Measurements from ENCODE around the gene KRT76. TPM values are rescaled to one million over a fixed set of nuclear protein-coding genes. Genes with fewer than 3 reads are reported as not detected.

The KRT76 gene
- total RNA-seq, 4 donors from 2014 or later: not detected

GRCh38 chr12:52806821-52807543 lies 29.8 kb upstream of the KRT76 start:
- H3K4me1 ChIP-seq: no peaks in the 10 kb centered on the region
- no peak for DNase-seq
- H3K9me3 ChIP-seq: no peaks in the 10 kb centered on the region
- H3K4me3 ChIP-seq: no peak overlapping the region
- intact Hi-C loops (cut with DNase I; ENCODE audit: low total_unique reads): no loop called here
- H3K36me3 ChIP-seq: no peaks in the 10 kb centered on the region
- H3K27me3 ChIP-seq: no peaks in the 10 kb centered on the region
- in situ Hi-C loops (cut with MboI; ENCODE audit: low sequenced_read_pairs in 4 of 4): no loop called here
- no peak overlapping the region for H3K27ac ChIP-seq
- TF ChIP-seq CTCF (IDR thresholded peaks at IDR 0.05 in 4 of 5, conservative IDR thresholded peaks at IDR 0.05 in 1 of 5): no peak
- no peak for TF ChIP-seq POLR2A (IDR thresholded peaks at IDR 0.05)
- no peak for ATAC-seq

- in situ Hi-C loops (cut with MboI; ENCODE audit: low sequenced_read_pairs in 4 of 4) (no loop called here), intact Hi-C loops (cut with DNase I; ENCODE audit: low total_unique reads) (no loop called here)
- H3K4me1 ChIP-seq: no peaks in the 10 kb centered on the region
- TF ChIP-seq POLR2A (IDR thresholded peaks at IDR 0.05) (no peak), CTCF (IDR thresholded peaks at IDR 0.05 in 4 of 5, conservative IDR thresholded peaks at IDR 0.05 in 1 of 5) (no peak)
- DNase-seq (no peak), ATAC-seq (no peak)
- no peaks in the 10 kb centered on the region for H3K27me3 ChIP-seq
- no peaks in the 10 kb centered on the region for H3K9me3 ChIP-seq
- no peak overlapping the region for H3K4me3 ChIP-seq
- no peak overlapping the region for H3K27ac ChIP-seq
- H3K36me3 ChIP-seq: no peaks in the 10 kb centered on the region
Observed at GRCh38 chr12:52806169-52806811, 29.1 kb upstream of the KRT76 start.

GRCh38 chr12:52805739-52806138 lies 28.6 kb upstream of the KRT76 start:
- Histone ChIP-seq H3K4me3 (no peak overlapping the region), H3K27ac (no peak overlapping the region), H3K27me3 (no peaks in the 10 kb centered on the region), H3K9me3 (no peaks in the 10 kb centered on the region), H3K36me3 (no peaks in the 10 kb centered on the region), H3K4me1 (no peaks in the 10 kb centered on the region)
- ATAC-seq (no peak), DNase-seq (no peak)
- in situ Hi-C loops (cut with MboI; ENCODE audit: low sequenced_read_pairs in 4 of 4): no loop called here
- intact Hi-C loops (cut with DNase I; ENCODE audit: low total_unique reads): no loop called here
- TF ChIP-seq CTCF (IDR thresholded peaks at IDR 0.05 in 4 of 5, conservative IDR thresholded peaks at IDR 0.05 in 1 of 5) (no peak), POLR2A (IDR thresholded peaks at IDR 0.05) (no peak)

- in situ Hi-C loops (cut with MboI; ENCODE audit: low sequenced_read_pairs in 4 of 4) (no loop called here), intact Hi-C loops (cut with DNase I; ENCODE audit: low total_unique reads) (no loop called here)
- Histone ChIP-seq H3K27ac (no peak overlapping the region), H3K36me3 (no peaks in the 10 kb centered on the region), H3K9me3 (no peaks in the 10 kb centered on the region), H3K4me3 (no peak overlapping the region), H3K27me3 (no peaks in the 10 kb centered on the region), H3K4me1 (no peaks in the 10 kb centered on the region)
- TF ChIP-seq CTCF (IDR thresholded peaks at IDR 0.05 in 4 of 5, conservative IDR thresholded peaks at IDR 0.05 in 1 of 5): no peak
- no peak for TF ChIP-seq POLR2A (IDR thresholded peaks at IDR 0.05)
- no peak for ATAC-seq
- DNase-seq: no peak
Observed at GRCh38 chr12:52805000-52805399, 27.9 kb upstream of the KRT76 start.

Measured in gastrocnemius medialis (tissue), 4 donors.